ENCODE data around the gene SAP25.
"Not testable (repeated sequence)": the region's sequence is repeated elsewhere in the genome, so short reads cannot be mapped to it uniquely, and the experiment has no call there.

Gene SAP25

DNA sequence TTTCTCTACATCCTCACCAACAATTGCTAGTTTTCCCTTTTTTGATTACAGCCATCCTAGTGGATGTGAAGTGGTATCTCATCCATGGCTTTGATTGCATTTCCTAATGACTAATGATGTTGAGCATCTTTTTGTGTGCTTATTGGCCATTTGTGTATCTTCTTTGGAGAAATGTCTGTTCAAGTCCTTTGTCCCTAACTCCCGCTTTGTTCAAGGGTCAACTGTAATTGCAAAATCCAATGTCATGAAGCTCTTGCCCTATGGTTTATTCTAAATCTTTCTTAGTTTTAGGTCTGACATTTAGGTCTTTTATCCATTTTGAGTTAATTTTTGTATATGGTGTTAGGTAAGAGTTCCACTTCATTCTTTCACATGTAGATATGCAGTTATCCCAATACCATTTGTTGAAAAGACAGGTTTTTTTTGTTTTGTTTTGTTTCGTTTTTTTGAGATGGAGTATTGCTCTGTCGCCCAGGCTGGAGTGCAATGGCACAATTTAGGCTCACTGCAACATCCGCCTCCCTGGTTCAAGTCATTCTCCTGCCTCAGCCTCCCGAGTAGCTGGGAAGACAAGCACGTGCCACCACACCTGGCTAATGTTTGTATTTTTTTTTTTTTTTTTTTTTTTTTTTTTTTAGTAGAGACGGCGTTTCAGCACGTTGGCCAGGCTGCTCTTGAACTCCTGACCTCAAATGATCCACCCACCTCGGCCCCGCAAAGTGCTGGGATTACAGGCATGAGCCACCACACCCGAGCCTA, 45.4 kb downstream of the SAP25 start:
- DNase-seq = not testable (repeated sequence)

DNA sequence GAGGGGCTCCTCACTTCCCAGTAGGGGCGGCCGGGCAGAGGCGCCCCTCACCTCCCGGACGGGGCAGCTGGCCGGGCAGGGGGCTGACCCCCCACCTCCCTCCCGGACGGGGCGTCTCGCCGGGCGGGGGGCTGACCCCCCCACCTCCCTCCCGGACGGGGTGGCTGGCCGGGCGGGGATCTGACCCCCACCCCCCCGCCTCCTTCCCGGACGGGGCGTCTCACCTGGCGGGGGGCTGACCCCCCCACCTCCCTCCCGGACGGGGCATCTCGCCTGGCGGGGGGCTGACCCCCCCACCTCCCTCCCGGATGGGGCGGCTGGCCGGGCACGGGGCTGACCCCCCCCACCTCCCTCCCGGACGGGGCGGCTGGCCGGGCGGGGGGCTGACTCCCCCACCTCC, 50.5 kb downstream of the SAP25 start:
- not testable (repeated sequence) for DNase-seq
